NCI-H774 (cell line): ENCODE measurements around the gene OR4E1.
"Not testable (repeated sequence)": the region's sequence is repeated elsewhere in the genome, so short reads cannot be mapped to it uniquely, and the experiment has no call there.

Experiments
- DNase-seq: peaks from one replicate; lab custom pipeline; 2025; lab: John Stamatoyannopoulos, UW

OR4E1 gene, protein sequence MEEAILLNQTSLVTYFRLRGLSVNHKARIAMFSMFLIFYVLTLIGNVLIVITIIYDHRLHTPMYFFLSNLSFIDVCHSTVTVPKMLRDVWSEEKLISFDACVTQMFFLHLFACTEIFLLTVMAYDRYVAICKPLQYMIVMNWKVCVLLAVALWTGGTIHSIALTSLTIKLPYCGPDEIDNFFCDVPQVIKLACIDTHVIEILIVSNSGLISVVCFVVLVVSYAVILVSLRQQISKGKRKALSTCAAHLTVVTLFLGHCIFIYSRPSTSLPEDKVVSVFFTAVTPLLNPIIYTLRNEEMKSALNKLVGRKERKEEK

DNA sequence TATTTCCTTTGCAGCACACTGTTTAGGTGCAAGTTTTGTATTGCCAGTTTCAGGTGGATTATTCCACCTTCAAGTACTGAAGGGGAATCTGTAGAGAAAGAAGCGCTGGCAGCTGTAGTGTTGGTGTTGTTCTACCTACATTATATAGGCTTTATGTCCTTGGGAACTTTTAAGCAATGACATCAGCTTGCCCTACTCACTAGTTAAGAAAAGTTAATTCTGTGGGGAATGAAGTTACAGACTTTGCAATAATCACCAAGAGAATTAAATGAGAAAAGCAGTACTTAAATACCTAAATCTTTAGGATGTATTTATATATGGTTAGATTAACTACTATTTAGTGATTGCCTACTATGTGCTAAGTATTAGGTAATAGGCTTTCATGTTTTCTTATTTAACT, at the start of gene OR4E1:
OR4E1 (minus strand) TSS at position 101 of the 400 bp plus-strand sequence. CDS start 2,883 bp downstream, outside the sequence.
- no peak for DNase-seq

DNA sequence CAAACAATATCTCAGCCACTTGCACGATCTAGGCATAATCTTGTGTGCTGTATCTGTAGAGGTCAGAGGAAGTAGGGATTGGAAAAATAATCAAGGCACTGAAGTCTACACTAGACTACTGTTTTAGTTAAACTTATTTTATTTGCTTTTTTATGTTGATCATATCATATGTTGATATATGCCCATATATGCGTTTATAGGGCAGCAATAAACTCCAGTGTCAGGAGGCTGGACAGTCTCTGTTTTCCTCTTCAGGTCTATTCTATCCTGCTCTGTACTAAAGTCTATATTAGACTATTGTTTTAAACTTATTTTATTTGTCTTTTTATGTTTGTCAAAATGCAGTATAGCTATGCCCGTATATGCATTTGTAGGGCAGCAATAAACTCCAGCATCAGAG, 47.9 kb upstream of the OR4E1 start:
- DNase-seq: no peak

DNA sequence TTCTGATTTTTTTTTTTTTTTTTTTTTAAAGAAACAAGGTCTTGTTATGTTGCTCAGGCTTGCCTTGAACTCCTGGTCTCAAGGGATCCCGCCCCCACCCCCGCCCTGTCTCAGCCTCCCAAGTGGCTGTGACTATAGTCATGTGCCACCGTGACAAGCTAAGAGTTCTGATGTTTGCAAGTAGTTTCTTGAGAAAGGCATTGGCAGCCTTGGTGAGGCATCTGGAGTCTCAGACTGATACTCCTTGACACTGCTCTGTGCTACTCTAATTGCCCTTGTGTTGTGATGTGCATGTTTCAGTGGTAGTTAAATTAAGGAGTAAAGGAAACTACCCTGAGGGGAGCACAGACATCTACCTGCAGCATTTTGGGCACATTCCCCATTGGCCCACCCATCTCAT, 46.2 kb upstream of the OR4E1 start:
- DNase-seq: no peak

DNA sequence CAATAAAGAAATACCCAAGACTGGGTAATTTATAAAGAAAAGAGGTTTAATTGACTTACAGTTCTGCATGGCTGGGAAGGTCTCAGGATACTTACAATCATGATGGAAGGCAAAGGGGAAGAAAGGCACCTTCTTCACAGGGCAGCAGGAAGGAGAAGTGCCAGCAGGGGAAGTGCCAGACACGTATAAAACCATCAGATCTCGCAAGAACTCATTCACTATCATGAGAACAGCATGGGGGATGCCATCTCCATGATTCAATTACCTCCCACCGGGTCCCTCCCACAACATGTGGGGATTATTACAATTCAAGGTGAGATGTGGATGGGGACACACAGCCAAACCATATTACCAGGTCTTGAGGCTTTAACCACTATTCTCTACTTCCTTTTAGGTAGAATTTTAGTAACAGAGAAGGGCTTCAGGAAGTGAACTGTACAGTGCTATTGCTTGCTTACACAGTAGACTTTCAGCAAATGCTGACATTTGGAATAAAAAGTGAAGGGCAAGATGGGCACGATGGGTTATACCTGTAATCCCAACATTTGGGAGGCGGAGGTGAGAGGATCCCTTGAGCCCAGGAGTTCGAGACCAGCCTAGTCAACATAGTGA, 40.8 kb upstream of the OR4E1 start:
- DNase-seq: no peak

DNA sequence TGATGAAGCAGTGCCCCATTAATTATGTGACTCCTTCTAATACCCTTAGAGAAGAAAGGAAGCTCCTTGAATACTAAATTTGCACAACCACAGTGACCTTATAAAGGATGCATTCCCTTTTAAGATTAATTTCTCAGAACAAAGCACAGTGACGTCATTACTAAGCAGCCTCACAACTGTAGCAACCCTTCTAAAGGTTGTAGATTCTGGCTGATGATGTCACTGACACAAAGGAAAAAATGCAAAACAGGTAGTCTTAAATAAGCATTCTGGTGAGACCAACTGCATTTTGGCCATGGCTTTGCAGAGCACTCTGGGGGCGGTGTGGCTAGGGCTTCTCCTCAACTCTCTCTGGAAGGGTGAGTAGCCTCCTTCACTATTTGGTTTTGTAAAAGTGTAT, 38.4 kb upstream of the OR4E1 start:
- no peak for DNase-seq

DNA sequence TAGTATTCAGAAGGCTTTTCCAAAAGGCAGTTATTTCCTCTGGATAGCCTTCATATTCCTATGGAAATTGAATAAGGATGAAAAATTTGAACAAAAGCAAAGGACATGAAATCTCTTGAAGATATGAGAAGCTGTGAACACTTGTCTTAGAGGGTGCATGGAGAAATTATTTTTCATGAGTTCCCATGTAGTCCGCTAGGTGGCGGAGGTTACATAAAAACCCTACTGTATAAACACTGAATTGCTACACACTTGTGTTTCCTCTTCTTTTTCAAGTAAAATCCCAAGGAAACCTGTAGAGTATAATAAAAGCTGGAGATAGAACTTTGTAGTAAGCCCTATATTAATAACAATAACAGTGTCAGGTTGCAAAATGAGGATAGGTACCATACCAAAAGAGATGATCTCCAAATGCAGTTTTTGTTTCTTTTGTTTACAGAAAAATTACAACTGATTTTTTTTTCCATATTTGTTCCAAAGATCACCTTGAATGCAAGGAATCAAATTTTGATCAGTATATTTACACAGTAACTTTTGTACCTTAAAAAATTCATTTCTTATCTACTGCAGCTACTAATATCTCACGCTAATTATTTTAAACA, 37.8 kb upstream of the OR4E1 start:
- DNase-seq: no peak

DNA sequence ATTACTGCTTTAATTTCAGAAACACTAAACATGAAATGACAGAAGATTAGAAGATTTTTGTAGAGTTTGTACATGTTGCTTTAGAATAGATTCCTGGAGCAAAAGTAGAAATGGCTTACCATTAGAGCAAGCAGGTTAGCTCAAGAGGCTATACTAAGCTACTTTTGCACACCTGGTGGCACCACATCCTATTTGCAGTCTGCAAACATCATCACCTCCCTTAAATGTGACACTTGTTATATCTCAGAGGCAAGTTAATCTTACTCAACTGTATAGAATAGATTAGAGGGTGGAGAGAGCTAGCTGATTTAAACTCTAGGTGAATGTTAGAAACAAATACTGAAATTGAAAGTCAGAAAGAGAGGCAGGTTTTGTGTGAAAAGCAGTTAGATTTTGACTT, 30.7 kb upstream of the OR4E1 start:
- DNase-seq: no peak

DNA sequence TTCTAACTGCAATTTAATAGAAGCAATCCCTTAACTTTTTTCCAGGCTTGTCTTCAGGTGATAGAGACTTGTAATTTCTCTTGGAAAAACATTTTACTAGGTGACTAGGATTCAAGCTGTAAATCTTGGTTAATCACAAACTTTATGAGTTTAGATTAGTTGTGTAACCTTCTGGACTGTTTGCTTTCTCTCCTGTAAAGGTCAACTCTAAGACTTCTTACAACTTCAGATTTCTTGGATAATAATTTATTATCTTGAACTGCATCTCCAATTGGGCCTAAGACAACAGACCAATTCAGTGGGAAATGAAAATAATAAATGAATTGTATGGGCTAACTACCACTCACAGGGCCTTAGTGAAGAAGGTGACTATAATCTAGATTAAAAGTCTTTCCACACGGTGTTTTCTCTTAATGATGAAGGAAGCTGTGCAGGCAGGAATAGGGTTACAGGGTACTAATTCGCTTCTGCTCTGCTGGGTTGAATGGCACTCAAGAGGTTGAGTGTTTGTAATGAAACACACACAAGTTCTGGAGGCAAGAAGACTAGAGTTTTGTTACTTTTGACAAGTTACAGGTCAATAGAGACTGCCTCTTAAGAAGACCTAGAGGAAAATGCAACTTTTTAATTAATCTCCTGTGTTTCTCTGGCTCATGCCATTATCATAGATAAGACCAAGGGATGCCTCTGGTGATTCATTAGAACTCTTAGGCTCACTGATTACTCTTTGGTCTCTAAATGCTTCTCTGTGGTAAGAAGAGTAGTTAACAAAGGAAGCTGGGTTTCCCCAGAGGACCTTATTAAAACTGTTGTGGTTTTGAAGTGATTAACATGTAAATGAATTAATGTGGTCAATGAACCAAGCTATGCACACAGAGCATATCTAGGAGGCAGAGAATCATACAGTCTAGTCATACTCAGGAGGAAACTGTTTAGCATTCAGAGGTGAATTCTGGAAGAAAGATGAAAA, 30.0 kb upstream of the OR4E1 start:
- DNase-seq: no peak

DNA sequence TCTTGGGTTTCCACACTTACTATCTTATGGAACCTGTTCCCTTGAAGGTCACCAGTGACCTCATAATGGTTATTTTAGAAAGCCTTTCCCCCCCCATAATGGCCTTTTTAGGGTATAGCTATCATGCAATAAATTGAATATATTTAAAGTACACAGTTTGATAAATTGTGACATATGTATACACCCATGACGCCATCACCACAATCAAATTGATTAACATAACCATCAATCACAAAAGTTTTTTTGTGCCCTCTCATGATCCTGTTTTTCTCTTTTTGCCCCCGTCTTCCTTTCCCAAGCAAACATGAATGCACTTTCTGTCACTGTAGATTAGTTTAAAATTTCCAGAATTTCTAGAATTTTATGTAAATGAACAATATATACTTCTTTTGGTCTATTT, 28.7 kb upstream of the OR4E1 start:
- no peak for DNase-seq

DNA sequence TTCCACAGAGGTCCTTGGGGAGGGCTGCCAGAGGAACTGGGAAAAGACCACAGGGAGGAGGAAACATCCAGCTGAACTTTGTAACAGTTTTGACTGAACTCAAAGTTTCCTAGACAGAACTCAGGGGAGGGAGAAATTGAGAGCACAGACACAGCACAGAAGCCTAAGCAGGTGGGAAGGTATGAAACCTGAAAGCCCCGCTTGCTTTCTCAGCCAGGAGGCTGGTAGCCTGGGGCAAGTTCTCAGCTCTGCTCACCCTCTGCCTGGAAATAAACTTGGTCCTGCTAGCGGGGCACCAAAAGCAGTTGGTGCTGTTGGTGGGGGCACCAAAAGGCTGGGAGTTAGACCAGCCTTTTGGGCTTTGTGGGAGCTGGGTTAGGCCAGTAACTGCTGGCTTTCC, 25.9 kb upstream of the OR4E1 start:
- DNase-seq: no peak

DNA sequence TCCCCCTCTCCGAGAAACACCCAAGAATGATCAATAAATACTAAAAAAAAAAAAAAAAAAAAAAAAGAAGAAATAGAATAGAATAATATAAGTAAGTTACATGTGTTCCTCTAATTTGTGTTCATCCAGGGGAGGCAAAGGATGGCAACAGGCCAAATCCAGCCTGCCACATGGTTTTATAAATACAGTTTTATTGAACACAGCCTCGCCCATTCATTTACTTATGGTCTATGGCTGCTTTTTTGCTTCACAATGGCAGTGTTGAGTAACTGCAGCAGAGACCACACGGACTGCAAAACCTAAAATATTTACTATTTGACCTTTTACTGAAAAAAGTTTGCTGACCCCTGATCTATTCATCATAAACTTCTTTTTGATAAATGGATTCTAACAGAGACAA, 24.9 kb upstream of the OR4E1 start:
- not testable (repeated sequence) for DNase-seq

DNA sequence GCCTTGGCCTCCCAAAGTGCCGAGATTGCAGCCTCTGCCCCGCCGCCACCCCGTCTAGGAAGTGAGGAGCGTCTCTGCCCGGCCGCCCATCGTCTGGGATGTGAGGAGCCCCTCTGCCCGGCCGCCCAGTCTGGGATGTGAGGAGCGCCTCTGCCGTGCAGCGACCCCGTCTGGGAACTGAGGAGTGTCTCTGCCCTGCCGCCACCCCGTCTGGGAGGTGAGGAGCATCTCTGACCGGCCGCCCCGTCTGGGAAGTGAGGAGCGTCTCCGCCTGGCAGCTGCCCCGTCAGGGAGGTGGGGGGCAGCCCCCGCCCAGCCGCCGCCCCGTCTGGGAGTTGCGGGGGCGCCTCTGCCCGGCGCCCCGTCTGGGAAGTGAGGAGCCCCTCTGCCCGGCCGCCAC, 24.0 kb upstream of the OR4E1 start:
- not testable (repeated sequence) for DNase-seq

DNA sequence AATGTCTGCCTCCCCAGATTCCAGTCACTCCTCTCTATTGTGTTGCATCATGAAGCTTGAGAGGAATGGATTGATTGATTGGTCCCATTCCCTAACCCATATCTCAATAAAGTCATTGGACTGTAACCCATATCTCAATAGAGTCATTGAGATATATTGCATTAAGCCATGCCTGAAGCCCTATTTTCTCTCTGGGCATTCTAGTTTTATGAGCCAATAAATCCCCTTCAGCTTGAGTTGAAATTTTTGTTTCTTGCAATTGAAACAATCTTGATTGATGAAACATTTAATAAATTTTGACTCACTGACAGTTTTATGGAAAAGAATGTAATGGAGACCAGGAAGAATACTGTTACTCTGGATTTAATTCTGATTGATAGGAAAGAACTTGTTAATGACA, 20.8 kb upstream of the OR4E1 start:
- no peak for DNase-seq

DNA sequence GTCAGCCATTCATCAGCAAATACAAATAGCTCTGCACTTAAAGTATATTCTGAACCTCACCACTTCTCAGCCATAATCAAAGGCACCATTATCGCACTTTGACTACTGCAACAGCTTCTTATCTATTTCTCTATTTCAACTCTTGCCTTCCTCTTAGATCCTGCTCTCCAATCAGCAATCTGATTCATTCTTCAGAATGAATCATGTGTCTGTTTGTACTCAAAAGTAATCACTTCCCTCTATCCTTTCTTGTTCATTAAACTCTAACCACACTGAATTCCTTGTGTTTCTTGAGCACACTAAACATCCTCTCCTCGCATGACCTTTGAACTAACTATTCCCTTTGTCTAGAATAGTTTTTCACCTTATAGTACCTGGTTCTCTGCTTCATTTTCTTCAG, 12.8 kb upstream of the OR4E1 start:
- no peak for DNase-seq

DNA sequence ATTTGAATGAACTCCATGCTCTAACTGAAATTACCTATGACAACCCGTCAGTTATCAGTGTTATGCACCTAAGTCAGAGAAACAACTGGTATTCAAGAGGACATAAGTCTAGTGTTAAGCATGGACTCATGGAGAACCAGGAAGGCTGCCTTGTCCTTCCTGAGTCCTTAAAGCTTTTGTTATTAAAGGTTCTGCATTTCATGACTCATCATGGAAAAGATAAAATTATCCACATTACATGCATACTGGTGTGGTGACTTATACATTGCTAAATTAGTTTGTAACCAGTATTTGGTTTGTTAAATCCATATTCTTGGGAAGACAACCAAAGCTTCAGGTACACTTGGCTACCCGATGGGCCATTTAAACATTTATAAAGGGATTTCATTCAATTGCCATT, 6.5 kb upstream of the OR4E1 start:
- no peak for DNase-seq

DNA sequence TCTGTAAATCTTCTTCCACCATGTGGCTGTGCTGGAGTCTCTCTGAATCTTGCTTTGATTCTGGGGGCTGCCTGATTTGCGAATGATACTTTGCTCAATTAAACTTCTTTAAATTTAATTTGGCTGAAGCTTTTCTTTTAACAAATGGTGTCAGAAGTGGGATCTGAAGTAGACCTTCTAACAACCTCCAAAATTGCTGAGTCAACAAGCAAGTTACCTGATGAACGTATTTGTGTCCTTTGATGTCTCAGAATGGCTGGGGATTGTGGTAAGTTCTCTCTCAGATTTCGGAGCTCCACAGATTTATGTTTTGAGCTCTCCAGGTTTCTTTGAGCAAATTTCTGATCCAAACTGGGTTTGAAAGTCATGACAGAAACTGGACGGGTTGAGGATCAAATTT, 1.9 kb upstream of the OR4E1 start:
- no peak for DNase-seq

DNA sequence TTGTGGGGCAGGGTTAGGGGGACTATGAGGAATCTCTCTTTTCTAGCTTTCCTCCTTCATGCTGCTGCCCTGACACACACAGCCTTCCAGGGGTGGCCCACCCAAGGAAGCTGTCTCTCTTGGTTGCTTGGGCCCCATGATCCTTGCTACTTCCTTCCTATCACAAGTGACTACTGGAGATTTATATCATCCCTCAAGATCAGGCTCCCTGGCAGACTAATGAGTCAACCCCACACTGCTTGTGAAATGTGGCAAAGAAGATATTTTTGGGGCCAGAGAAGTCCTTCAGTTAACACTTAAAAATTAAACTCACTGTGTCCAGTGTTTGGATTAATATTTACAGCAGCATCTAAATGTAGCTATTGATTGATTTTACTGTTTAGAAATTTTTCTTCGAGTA, 1.5 kb downstream of the OR4E1 start:
- no peak for DNase-seq

DNA sequence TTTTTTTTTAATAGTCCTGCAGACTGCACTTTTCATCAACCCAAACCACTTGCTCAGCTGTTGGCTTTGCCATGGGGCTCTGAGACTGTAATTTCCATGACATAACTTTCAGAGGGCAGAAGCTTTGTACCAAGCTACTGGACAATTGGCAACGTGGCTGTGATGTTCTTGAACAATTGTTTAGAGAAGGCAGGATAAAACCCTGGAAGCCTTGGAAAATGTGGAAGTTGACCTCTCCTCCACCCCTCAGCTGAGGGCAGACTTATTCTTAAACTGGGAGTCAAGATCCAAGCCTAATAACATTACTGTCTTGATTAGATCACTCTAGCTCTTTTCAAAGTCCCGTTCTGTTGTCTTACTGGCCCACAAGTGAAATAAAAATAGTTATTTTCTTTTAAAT, 2.2 kb downstream of the OR4E1 start:
- no peak for DNase-seq

DNA sequence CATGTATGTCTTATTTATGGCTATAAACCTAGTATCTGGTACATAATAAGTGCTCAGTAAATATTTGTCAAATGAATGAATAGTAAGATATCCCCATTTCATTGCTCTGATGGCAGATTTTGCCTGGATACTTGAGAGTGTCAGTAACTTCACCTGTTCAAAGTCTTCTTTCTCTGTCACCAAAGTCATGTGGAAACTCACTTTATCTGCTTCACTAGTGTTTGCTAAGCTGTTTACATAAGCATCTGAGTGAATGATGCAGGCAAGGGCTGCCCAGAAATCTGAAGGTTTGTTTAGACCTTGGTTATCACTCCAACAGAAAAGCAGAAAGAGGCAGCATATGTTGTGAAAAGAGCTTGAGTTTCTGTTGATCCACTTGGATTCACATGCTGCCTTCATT, 4.3 kb downstream of the OR4E1 start:
- no peak for DNase-seq

DNA sequence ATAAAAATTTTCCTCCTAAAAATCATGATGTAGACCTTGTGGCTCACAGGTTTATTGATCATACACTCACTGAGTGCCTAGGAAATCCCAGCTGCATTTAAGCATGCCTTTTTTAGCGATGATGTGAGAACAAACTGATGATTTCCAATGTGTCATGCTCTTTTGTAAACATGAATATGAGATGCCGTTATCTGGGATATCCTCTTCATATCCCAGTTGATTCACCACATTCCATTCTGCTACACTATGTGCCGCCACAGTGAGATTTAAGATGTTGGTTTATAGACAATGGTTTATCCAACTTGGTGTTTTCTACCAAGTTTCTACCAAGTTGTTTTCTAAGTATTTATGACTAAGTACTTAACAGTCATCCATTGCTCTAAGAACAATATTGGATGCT, 5.2 kb downstream of the OR4E1 start:
- DNase-seq: no peak

DNA sequence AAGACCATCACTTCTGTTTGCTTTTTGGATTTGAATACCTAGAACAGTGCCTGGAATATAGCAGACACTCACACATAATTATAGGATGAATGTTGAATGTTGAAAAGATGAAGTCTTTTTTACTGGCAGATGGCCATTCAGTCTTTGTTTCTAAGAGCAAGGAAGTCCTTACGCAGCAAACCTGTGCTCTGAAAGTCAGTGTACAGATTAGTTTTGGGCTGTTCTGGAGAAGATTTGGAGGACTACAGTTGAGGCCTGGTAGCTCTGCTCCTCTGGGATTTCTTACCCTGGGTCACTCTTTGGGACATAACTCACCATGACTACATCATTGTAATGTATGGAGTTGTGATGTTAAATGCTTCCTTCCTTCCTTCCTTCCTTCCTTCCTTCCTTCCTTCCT, 16.6 kb downstream of the OR4E1 start:
- no peak for DNase-seq

DNA sequence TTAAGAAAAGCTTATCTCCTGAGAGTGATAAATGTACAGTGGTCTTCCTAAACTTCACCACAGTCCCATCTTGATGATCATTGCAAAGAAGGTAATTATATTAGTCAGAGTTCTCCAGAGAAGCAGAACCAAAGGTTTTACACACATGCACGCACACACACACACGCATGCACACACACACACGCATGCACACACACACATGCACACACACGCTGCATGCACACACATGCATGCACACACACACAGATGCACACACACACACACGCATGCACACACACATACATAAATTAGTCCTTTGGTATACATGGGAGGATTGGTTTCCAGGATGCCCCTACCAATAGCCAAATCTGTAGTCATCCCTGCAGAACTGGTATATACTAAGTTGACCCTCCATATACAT, 19.4 kb downstream of the OR4E1 start:
- no peak for DNase-seq
